Liver (tissue), 3 donors: ENCODE measurements around the gene MACROH2A2.

Experiments used
- ATF3 ChIP-seq: IDR thresholded peaks from 2 replicates; pipeline ENCODE4 v1.6.1; 2016; ENCODE audit warnings: antibody characterized with exemption
- CTCF ChIP-seq: fragments of 150-350 bp; IDR thresholded peaks from 2 replicates; pipeline ENCODE4 v1.5.1; 2017; ENCODE audit warnings: improper control_type of control experiment, low read depth, low read length; ENCODE audit not compliant: missing input control
- FOXA1 ChIP-seq: IDR thresholded peaks from 2 replicates; pipeline ENCODE4 v1.6.1; 2016; ENCODE audit warnings: antibody characterized with exemption
- GABPA ChIP-seq, 2 donors: IDR thresholded peaks in 1 of 2; conservative IDR thresholded peaks in 1 of 2; 2 replicates each; pipeline ENCODE4 v1.6.1; 2016; ENCODE audit warnings: antibody characterized with exemption in 2 of 2, mild to moderate bottlenecking in 1 of 2, moderate library complexity in 1 of 2
- HNF4G ChIP-seq: IDR thresholded peaks from 2 replicates; pipeline ENCODE4 v1.6.1; 2016; ENCODE audit warnings: antibody characterized with exemption
- JUND ChIP-seq, 2 donors: IDR thresholded peaks; 2 replicates each; pipeline ENCODE4 v1.6.1; 2016; ENCODE audit warnings: antibody characterized with exemption in 2 of 2
- MAX ChIP-seq: IDR thresholded peaks from 2 replicates; pipeline ENCODE4 v1.6.1; 2016; ENCODE audit warnings: antibody characterized with exemption
- RAD21 ChIP-seq, 2 donors: IDR thresholded peaks; 2 replicates each; pipeline ENCODE4 v1.6.1; 2016; ENCODE audit warnings: antibody characterized with exemption in 2 of 2, mild to moderate bottlenecking in 2 of 2
- REST ChIP-seq: IDR thresholded peaks from 2 replicates; pipeline ENCODE4 v1.6.1; 2016; ENCODE audit warnings: antibody characterized with exemption, mild to moderate bottlenecking
- RXRA ChIP-seq, 2 donors: IDR thresholded peaks; 2 replicates each; pipeline ENCODE4 v1.6.1; 2017 to 2018; ENCODE audit warnings: antibody characterized with exemption in 2 of 2, mild to moderate bottlenecking in 1 of 2
- SP1 ChIP-seq: IDR thresholded peaks from 2 replicates; pipeline ENCODE4 v1.6.1; 2018; ENCODE audit warnings: antibody characterized with exemption, mild to moderate bottlenecking
- TAF1 ChIP-seq: conservative IDR thresholded peaks from 2 replicates; pipeline ENCODE4 v1.6.1; 2016; ENCODE audit warnings: antibody characterized with exemption, mild to moderate bottlenecking
- YY1 ChIP-seq: IDR thresholded peaks from 2 replicates; pipeline ENCODE4 v1.6.1; 2016; ENCODE audit warnings: antibody characterized with exemption, mild to moderate bottlenecking
- ZBTB33 ChIP-seq: IDR thresholded peaks from 2 replicates; pipeline ENCODE4 v1.6.1; 2016; ENCODE audit warnings: antibody characterized with exemption
- donor health status: healthy.
- donor health status: healthy.

GRCh38 chr10:70093335-70093944 is 40.8 kb downstream of the MACROH2A2 start:
- TF ChIP-seq CTCF, result no peak
- no peak for TF ChIP-seq RAD21 (IDR thresholded peaks at IDR 0.05)
- no peak for TF ChIP-seq SP1
- no peak for TF ChIP-seq HNF4G
- TF ChIP-seq MAX, result no peak
- no peak for TF ChIP-seq REST
- no peak for TF ChIP-seq YY1
- no peak for TF ChIP-seq ZBTB33
- TF ChIP-seq GABPA (IDR thresholded peaks at IDR 0.05 in 1 of 2, conservative IDR thresholded peaks at IDR 0.05 in 1 of 2), result no peak
- no peak for TF ChIP-seq RXRA (IDR thresholded peaks at IDR 0.05)
- no peak for TF ChIP-seq JUND (IDR thresholded peaks at IDR 0.05)
- no peak for TF ChIP-seq ATF3
- TF ChIP-seq FOXA1, result no peak
- no peak for TF ChIP-seq TAF1
